AG20443 (cell line): Measurements from ENCODE around the gene TRPM1.
A peak's percentile ranks its signal among the peaks of the same experiment; 100 is the strongest.

Experiments
- DNase-seq: peaks from one replicate; pipeline ENCODE4 v3.0.0; 2012; ENCODE audit warnings: low spot score, mixed read lengths

The TRPM1 gene

GRCh38 chr15:31101262-31102038 is at the start of gene TRPM1:
Gene TRPM1, minus strand, starts transcription at chr15:31101725. Its CDS starts 20,370 bp downstream, at chr15:31081355.
- DNase-seq: no peak

DNA sequence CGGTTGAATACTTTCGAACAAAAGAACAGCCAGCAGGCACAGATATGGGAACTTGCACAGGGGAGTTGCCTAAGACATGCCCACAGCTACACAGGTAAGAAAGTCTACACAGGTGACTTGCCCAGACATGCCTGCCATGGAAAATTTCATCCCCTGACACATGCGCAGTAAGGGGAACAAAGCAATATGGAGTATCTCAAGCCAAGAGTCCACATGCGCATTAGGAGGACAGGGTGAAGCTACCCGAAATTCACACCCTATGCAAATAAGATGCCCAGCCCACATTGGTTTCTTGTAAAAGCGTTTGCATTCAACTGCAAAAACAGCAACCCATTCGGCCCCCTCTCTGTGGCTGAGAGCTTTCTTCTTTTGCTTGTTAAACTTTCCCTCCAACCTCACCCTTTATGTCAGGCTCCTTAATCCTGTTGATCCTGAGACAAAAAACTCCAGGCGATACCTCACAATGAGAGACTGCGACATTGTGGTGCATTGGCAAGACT is 49.3 kb upstream of the TRPM1 start:
- DNase-seq: no peak

DNA sequence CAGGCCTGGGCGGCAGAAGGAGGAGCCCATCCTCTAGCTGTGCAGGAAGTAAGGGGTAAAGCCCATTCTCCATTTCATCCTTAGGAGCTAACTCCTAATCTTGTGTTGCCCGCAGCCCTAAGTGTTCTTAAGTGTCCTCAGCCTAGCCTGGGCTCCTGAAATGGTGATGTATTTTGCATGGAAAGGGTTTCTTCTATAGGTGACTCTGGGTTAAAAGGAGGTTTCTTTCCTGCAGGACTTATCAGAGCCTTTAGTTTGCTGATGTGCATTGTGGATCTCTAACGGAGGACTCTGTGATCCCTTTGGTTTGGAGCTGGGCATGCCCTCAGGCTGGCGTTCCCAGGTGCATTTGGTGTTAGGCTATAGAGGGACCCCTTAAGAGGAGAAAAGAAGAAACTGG is 48.5 kb upstream of the TRPM1 start:
- DNase-seq: peak; percentile 5

DNA sequence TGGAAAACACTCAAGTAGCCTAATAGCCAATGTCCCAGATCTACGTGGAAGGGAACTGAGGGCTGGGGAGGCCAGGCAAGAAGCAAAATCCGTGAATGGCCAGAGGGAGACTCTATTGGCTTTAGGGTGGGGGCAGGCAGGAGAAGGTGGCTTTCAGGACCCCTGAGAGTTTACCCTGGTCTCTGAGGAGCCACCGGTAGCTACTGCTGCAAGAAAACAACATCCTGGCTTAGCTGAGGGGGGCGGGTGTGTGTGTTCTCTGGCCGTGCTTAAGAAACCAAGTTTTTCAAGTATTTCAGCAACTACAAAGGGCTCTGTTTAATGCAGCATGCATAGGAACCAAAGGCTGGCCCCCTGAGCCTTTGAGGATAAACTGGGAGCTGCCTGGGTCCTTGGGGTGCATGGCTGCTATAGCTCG is 47.6 kb upstream of the TRPM1 start:
- peak; percentile 4 for DNase-seq

- DNase-seq: peak; percentile 6
Observed at GRCh38 chr15:31148297-31149087, 47.0 kb upstream of the TRPM1 start.

DNA sequence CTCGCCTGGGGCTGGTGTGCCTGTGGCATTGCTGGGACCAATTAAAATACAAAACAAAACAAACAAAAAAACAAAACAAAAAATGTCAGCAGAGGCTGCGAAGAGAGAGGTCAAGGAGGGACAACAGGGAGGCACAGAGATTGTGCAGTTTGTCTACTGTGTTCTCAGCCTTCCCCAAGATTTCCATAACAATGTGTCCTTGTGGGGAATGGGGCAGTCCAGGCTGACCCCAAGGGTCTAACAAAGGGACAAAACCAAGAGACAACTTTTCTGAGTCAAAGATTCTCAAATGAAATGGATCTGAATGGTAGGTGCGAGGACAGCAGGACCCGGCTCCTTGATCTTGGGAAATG is 46.4 kb upstream of the TRPM1 start:
- no peak for DNase-seq

DNA sequence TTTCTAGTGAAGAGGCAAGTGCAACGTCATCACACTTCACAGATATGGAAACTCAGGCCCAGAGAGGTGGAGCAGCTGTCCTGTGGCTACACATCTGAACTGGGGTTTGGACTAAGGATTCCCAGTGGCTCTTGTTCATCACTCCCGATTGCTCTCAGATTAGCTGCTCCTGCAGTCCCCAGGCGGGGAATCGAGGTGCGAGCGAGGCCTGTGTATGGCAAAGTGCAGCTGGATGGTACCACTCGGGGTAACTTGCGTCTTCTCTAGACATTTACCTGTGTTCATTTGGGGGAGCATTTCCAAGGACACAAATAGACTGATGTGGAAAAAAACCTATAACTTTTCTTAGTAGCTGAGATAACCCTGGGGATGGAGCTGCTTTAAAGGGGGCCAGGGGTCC is 45.9 kb upstream of the TRPM1 start:
- DNase-seq: no peak

DNA sequence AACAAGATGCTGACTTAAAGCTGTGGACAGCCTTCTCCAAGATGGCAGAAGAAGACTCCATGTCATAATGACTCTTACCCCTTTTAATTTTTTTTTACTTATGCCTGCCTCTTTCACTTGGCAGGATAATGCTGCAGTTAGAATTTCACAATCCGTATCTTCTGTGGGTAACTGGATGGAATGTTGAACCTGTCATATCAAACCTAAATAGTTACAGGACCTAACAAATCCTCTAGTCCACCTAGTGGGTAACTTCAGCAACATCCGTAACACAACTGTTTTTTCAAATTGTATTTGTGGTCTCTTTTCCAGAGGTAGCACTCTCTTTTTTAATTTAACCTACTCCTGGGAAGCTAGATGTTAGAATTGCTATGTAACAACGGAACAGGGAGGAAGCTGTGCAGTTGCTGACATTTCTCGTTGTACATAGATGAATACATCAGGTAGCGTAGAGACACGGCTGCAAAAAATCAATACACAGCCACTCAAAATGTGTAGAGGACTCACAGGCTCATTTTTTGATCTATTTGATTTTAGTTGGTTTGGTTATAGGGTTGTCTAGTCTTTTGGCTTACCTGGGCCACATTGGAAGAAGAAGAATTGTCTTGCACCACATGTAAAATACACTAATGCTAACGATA is 43.9 kb upstream of the TRPM1 start:
- DNase-seq: peak; percentile 5

DNA sequence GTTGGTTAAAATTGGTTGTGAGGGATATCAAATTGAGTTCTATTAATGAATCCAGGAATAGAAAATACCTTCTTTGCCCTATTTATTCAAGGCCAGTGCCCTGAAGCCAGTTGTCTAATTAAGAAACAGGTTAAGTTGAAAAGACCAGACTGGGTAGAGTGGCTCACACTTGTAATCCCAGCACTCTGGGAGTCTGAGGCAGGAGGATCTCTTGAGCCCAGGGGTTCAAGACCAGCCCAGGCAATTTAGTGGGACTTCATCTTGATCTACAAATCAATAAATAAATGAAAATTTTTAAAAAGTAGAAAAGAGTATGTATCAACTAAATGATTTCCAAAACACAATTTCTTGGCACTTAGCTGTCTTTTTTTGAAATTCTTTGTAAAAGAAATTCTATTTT is 40.3 kb upstream of the TRPM1 start:
- no peak for DNase-seq

- no peak for DNase-seq
Observed at GRCh38 chr15:31136607-31137328, 35.2 kb upstream of the TRPM1 start.

GRCh38 chr15:31136016-31136415 is 34.5 kb upstream of the TRPM1 start:
- DNase-seq: no peak

DNA sequence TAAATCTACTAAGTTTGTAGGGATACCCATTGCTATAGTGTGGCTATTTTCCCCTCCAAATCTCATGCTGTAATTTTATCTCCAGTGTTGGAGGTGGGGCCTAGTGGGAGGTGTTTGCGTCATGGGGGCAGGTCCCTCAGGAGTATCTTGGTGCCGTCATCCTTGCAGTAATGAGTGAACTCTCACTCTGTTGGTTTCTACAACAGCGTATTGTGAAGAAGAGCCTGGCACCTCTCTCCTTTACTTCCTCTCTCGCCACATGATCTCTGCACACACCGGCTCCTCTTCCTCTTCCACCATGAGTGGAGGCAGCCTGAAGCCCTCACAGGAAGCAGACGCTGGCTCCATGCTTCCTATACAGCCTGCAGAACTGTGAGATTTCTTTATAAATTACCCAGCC is 34.0 kb upstream of the TRPM1 start:
- DNase-seq: no peak

DNA sequence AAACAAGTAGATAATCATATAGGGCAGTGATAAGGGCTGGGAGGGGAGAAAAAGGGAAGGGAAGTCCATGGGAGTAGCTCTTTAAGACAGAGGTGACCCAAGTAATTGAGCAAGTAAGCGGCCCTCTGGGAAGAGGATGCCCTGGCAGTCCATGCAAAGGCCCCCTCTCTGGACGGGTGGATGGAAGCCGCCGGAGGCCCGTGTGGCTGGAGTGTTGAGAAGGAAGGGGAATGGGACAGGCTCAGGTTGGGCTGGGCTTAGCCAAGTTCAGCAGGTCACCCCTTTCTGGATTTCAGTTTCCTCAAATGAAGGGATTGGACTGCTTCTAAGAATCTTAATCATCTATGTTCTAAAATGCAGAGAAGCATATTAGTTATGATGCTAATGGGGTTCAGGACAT is 32.4 kb upstream of the TRPM1 start:
- DNase-seq: no peak

DNA sequence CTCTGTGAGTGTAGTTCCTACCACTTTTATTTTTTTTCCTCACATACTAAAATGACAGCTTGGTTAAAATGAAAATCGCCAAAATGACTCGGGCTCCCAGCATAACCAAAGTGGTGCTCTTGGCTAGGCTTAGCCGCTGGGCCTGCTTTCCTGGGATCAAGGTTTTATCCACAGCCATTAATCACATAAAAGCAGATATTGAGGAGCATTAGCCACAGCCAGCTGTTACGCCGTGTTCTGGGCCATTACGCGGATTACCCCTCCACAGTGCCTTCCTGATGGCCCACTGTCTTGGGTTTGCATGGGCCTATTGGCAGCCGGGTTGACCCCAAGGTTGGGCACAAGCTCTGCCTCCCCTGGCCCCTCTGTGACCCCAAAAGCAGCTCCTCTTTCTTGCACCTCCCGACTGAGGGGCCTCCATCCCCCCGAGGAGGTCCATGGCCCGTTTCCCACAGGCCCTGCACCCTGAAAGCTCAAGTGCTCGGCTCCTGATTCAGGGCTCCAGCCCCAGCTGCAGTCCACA is 30.4 kb upstream of the TRPM1 start:
- DNase-seq: no peak

- no peak for DNase-seq
Observed at GRCh38 chr15:31130576-31131237, 29.2 kb upstream of the TRPM1 start.

DNA sequence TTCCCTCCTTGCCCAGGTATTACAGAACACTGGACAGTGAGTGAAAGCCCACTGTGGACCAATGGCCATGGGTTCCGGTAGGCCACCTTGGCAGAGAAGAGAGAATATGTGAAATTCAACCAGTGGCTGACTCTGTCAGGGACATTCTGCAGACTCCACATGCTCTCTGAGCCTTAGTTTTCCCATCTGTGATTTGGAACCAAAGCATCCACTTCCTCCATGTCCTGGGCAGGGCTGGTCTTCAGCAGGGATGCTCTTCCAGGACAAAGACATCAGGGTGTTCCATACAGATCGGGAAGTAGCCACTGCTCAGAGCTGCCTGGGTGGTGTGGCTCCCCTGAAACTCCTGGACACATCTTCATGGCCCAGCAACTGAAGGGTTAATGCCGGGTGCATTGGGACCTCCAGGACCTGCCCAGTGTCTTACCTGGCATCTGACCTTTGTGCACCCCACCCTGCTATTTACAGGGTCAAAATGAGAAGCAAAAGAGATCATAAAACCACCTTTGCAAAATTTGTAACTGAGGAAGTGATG is 28.3 kb upstream of the TRPM1 start:
- DNase-seq: no peak

GRCh38 chr15:31128919-31129768 is 27.6 kb upstream of the TRPM1 start:
- DNase-seq: peak; percentile 86

GRCh38 chr15:31128477-31128876 is 27.0 kb upstream of the TRPM1 start:
- no peak for DNase-seq

- no peak for DNase-seq
Observed at GRCh38 chr15:31127596-31128261, 26.2 kb upstream of the TRPM1 start.

DNA sequence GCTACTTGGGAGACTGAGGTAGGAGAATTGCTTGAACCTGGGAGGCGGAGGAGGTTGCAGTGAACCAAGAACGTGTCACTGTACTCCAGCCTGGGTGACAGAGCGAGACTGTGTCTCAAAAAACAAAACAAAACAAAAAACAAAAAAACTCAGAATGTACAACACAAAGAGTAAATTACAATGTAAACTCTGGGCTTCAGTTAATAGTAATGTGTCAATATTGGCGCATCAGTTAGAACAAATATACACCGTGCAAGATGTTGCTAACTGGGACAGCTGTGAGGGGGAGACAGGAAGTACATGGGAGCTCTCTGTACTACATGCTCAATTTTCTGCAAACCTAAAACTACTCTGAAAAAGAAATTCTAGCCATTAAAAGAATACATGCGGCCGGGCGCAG is 23.5 kb upstream of the TRPM1 start:
- no peak for DNase-seq
